ENCODE results near the gene KCTD13. TPM values are rescaled to one million over a fixed set of nuclear protein-coding genes. Genes with fewer than 3 reads are reported as not detected.

The KCTD13 gene
- total and polyA plus RNA-seq, 2 of the 8 experiments (the other 6 are each of a cell fraction or from before 2014, with no cell fraction given), result 9.2 to 10.8 TPM

DNA sequence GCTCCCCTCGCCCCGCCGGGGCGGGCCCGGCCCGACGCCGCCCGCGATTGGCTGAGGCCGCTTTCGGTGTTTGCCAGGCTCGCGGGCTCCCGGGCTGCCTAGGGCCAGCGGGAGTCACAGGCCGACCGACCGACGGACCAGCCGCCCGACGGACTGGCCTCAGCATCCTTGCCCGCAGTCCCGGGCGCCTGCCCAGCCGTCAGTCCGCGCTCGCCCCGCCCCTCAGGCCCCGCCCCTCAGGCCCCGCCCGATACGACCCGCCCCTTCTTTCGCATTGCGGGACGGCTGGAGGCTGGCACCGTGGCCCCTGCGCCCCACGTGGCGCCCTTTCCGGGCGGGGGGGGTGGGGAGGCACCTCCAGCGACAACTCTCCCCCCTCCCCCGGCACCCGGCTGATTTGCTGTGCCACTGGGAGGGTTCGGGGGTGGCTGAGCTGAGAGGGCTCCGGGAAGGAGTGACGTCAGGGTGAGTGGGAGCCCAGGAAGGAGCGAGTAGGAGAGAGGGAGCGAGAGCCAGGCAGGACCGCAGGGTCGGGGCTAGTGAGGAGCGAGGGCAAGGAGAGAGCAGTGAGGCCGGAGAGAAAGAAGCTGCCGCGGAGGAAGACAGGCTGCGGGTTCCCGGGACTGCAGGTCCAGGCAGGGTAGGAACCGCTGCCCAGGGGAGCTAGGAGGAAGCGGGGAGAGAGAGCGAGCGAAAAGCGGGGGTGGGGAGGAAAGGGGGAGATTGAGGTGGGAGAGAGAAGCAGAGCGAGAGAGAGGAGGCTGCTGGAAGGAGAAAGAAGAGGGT lies 25.7 kb downstream of the KCTD13 start, which contains the start of gene ASPHD1 (continued):
- TF ChIP-seq CBX5 (IDR thresholded peaks at IDR 0.05; ENCODE audit: low read depth, low read length), result no peak
- no peak for TF ChIP-seq NRF1 (IDR thresholded peaks at IDR 0.05; ENCODE audit: low read depth, low read length)
- no peak for TF ChIP-seq CHD1 (IDR thresholded peaks at IDR 0.05; ENCODE audit: low read depth, low read length)
- no peak for TF ChIP-seq ATF3 (IDR thresholded peaks at IDR 0.05; ENCODE audit: insufficient read depth, low read depth, low read length)
- no peak for TF ChIP-seq POLR2AphosphoS5 (IDR thresholded peaks at IDR 0.05; ENCODE audit: low read depth, low read length)
- no peak for TF ChIP-seq SAP30 (IDR thresholded peaks at IDR 0.05; ENCODE audit: insufficient read depth, insufficient replicate concordance, low read length)
- peak; percentile 82 for TF ChIP-seq CREB1 (IDR thresholded peaks at IDR 0.05)
- no peak; the same call in 1 of the 2 replicates for TF ChIP-seq RBBP5 (IDR thresholded peaks at IDR 0.05; ENCODE audit: borderline replicate concordance, low read depth, low read length)
- TF ChIP-seq, protein P1, sequence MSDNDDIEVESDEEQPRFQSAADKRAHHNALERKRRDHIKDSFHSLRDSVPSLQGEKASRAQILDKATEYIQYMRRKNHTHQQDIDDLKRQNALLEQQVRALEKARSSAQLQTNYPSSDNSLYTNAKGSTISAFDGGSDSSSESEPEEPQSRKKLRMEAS (IDR thresholded peaks at IDR 0.05), result peak; percentile 47; the same call in 1 of the 2 replicates

All from H1 (cell line).